ENCODE data around the gene LNPEP.

The LNPEP gene

DNA sequence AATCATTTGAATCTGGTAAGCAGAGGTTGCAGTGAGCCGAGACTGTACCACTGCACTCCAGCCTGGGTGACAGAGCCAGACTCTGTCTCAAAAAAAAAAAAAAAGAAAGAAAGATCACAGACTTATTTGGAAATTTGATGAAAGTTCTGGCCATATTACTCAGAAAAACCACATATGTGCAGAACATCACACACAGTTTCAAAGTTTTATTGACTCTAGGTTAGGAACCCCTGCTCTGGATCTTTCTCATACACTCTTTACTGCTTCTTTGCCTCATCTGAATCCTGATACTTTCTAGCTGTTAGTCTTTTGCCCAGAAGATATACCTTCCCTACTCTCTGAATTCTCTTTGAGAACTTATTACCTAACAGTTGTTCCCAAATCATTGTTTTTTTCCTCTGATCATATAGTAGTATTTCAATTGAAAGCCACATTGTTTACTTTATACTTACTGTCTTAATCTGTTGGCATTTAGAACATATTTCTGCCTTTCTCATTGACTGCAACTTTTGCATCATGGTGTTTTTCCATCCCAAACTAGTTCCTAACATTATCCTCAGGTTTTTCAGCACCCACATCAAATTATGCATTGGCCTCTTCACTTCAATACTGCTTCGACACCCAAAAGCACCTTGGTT, 68.7 kb downstream of the LNPEP start:
- no peak for DNase-seq

GRCh38 chr5:97006454-97007060, 70.7 kb downstream of the LNPEP start:
- no peak for DNase-seq

DNA sequence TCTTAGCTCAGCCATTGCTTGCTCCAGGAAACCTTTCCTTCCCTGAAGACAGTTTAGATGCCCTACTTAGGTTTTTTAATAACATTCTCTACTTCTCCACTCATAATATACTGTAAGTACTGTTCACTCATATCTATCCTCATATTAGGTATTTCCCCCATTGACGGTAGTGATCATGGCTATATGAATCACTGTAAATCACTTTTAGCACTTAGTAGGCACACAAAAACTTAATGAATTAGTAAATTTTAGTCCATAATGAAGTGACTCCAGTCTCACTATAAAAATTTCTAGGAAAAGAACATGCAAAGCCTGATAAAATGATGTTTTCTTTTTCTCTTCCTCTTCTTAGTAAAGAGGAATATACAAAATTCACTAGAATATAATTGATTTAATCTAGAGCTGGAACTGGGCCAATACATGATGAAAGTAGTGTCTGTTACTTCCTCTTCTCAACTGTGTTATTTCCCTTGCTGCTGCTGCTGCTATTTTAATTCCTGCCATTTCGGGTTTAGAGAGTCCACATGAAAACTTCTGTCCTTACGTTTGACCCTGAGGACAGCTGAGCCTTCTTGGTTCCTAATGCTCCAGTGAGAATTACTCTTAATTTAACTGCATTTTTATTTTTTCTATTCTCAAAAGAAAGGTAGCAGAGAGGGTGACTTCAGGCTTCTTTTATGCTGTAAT, 73.5 kb downstream of the LNPEP start:
- no peak for DNase-seq

DNA sequence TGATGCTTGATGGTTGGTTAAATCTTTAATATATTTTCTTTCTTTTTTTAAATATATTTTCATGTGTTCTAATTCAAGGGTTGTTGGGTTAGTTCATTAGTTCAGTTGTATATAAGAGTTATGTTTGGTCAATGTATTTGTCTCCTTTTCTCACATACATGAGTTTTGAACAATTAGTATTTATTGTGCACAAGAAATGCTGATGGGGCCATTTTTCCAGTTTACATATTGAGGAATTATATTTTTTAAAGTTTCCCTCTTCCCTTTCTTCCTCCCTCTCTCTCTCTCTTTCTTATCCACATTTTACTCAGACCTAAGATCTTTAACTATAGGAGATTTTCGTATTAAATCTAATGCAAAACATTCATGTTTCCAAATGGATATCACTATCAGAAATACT, 74.0 kb downstream of the LNPEP start:
- DNase-seq, result no peak

DNA sequence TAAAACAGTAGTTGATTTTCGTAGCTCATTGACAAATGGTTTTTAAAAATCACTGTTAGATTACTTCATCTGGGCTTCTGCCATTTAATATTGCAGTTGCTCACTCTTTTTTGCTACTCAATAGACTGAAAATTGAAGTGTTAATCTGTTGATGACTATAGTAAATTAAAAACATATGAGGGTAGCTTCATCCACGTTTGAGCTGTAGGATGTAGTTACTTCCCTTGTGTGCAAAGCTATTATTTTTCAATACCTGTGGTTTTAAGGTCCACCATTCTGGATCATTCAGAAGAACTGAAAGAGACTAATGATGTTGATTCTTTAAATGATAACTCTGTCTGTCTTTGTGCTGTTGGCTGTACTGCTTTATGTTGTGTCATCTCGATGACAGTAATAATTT, 74.7 kb downstream of the LNPEP start:
- DNase-seq, result no peak

DNA sequence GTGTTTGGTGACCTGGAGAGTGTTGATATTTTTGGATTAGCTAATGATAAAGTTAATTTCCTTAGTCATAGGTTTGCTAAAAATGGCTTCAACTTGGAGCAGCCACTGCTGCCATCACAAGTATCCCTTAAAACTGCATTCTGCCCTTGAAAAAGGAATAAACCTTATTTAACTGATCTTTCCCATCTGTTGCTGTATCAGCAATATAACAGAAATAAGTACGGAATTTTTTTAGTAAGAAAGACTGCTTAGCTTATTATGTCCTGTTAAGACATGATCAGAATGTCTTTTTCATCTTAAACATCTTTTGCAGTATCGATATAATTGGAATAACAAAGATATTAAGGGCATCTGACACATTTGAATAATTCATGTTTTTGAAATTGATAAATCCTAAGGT, 75.7 kb downstream of the LNPEP start:
- no peak for DNase-seq

DNA sequence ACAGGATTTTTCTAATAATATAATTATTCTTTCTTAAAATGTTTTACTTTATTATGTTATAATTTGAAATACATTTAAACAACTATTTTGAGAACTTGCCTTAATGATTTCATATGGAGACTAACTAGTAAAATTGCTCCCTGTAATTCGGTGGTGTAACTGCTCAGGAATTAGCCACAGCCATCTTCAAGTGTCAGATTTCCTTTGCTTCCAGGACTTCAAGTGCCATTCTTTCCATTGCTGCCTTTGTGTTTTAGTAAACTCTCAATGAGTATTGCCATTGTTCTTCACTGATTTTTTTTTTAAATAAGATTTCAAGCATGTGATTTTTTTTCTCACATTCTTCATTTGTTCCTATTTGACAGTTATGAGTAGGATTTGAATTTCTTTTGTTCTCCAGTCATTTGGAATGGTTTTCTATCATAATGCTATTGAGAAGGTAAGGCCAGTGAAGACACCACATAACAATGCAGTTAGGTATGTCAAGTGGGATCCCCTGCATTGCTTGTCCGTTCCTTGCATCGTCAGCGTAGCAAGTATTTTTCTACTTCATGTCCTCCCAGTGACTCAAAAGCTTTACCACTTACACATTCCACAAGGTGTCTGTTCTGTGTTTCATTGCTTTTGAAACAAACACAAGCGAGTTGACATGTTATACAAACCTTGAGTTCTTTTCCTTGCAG, 83.7 kb downstream of the LNPEP start:
- DNase-seq, result no peak

GRCh38 chr5:97021416-97021815, 85.5 kb downstream of the LNPEP start:
- no peak for DNase-seq

GRCh38 chr5:97022898-97023297, 87.0 kb downstream of the LNPEP start:
- no peak for DNase-seq

DNA sequence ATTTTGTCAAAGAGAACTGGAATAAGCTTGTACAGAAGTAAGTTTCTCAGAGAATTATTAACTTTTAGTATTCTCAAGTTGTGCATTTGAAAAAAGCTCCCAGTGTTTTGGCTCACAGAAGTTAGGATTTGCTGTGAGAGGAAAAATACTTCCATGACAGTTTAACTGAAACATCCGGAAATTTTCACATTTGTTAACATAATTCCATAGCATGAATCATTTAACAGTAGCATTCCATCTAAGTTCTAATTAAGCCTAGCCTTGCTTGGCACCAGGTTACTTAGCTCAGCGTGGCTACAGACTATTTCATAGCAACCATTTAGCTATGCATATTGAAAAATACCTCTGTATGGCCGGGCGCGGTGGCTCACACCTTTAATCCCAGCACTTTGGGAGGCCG, 90.8 kb downstream of the LNPEP start:
- DNase-seq, result no peak

DNA sequence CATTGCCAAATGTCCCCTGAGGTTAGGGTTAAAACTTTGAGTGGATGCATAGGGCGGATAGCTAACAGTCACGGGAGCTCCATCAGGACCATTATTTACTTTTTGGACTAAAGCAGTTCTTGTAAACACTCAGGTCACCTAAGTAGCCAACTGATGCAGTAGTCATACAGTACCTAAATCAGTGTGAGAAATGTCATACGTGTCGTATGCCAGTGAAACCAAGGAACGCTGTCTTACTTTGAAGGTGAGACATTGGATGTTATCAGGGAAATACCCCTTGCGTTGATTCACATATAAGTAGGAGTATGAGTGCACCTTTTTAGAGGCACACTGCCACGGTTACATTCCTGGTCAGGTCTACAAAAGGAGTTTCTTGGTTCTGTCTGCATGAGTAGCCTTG, 101.9 kb downstream of the LNPEP start:
- no peak for DNase-seq

DNA sequence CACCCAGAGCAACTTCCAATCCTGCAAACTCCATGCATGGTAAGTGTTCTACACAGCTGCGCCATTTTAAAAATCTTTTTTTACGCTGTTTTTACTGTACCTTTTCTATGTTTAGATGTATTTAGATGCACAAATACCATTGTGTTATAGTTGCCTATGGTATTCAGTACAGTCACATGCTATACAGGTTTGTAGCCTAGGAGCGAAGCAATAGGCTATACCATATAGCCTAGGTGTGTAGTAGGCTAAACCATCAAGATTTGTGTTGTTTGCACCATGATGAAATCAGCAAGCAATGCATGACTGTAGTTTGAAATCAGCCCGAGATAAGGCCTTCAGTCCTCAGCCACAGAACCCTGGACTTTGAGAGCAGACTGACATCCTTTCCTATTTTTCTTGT, 105.4 kb downstream of the LNPEP start:
- DNase-seq, result no peak

DNA sequence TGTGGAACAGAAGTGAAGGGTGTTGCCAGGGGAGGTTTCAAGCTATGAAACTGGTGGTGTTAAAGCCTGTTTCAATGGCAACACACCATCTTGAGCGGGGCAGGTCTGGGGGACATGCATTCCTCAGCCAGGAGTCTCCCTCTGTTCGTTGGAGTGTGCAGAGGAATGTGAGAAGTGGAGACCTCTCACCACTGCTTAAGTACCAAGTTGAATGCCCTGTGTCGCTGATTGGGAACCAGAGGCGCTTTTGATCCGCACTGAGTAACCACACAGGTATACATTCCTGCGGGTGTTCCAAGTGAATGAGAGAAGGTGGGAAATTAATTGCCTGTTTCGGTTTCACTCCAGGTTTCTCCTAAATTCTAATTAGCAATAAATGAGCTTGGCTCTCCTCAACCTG, 107.1 kb downstream of the LNPEP start:
- DNase-seq, result no peak

DNA sequence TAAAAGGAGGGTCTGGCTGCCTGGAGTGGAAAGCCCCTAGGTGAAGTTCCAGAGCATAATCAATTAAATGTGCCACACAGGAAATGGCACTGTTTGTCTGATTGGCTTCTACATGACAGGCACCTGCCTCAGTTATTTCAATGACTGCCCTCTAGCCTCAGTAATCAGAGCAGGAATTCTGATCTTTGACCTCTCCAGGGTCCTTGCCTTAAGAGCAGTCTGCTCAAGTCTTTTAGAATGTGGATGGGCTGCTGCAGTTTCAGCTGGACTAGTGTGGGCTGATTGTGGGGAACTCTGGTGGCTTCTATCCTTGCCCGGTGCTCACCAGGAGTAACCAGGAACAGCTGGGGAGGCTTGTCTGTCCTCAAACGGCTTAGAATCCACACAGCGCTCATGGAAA, 107.6 kb downstream of the LNPEP start:
- no peak for DNase-seq

- no peak for DNase-seq
These were observed 108.2 kb downstream of the LNPEP start for GRCh38 chr5:97044052-97044451.

- no peak for DNase-seq
These were observed 110.5 kb downstream of the LNPEP start for GRCh38 chr5:97046270-97046982.

DNA sequence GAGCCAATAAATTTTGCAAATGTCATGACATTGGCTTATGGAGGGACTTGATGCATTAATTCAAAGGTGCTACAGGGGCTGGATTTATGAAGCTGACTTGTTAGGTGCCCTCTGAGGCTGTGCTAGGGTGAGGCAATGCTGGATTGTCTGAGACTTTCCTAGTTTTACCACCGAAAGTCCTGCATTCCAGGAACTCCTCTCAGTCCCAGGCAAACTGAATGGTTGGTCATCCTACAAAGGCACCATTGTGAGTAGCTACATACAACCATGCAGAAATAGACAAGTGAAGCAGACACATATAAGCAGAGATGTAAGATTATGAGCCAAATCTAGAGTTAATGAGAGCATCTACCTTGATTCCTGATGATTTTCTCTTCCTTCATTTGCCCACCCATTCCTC, 111.2 kb downstream of the LNPEP start:
- no peak for DNase-seq

DNA sequence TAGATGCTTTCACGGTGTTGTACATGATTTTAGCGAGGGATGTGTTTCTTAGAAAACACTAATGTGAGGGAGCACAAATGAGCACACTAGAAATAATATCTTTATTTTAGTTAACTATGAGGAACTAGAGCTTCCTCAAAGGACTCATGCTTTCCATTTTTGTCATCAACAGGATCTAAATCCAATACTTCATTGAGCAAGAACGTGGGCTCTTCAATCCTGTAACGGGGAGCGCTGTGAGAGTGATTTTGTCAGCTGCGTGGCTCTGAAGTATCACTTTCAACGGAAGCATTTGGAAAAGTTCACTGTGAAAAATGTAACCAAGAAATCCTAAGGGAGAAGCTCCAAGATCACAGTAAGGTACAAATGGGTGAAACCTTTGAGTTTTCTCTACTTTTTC, 113.3 kb downstream of the LNPEP start:
- no peak for DNase-seq

DNA sequence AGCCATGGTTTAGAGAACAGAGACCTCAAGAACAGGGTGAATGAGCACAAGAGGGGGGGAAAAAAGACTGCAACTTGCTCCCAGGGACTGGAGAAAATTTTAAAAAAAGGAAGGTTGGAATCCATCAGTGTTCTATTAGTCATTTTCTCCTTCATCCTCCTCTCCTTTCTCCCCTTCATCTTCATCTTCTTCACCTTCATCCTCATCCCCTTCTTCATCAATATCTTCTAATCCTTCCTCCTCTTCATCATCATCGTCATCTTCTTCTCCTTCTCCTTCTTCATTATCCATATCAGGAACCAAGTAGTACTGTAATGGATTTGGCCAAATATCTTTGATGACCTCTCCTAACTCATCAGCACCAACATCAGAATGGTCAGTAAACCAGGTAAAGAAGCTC, 120.4 kb downstream of the LNPEP start:
- no peak for DNase-seq

DNA sequence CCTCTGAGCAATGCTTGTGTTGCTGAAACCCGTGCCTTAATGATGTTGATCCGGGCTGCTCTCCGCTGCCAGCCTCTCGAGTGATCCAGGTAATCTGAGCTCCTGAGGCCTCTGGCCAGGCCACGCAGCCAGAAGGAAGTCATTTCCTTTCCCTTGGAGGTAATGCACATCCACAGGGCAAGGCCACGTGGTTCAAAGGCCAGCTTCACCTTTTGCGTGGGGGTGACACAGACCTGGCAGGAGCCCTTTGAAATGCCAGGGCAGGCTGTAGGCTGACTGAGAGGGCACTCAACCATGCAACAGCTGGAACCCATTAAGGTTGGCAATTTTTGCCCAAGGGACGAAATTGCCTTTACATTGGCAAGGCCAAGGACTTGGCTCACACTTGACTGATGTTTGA, 126.2 kb downstream of the LNPEP start:
- no peak for DNase-seq

GRCh38 chr5:97063251-97063650, 127.4 kb downstream of the LNPEP start:
- DNase-seq, result no peak

- no peak for DNase-seq
These were observed 129.6 kb downstream of the LNPEP start for GRCh38 chr5:97065475-97065874.

GRCh38 chr5:97067296-97067850, 131.5 kb downstream of the LNPEP start:
- DNase-seq, result no peak

Data from NCI-H2171 (cell line).